K562 (cell line): ENCODE data around the gene MYO3A. TPM values are rescaled to one million over a fixed set of nuclear protein-coding genes. Genes with fewer than 3 reads are reported as not detected.

Source experiments
- C11orf30 ChIP-seq: fragments of 450-650 bp; IDR thresholded peaks from 2 replicates; pipeline ENCODE4 v1.6.1; 2016; ENCODE audit warnings: low read depth, mild to moderate bottlenecking
- CBX2 ChIP-seq: fragments of 200-600 bp; sonication (generic); IDR thresholded peaks from one replicate; pipeline ENCODE4 v1.6.1; 2012; ENCODE audit warnings: mild to moderate bottlenecking, low read length, inconsistent platforms; ENCODE audit not compliant: insufficient read depth, poor library complexity, severe bottlenecking
- CTBP1 ChIP-seq: fragments of 450-650 bp; IDR thresholded peaks from 2 replicates; pipeline ENCODE4 v1.6.1; 2016; ENCODE audit warnings: borderline replicate concordance
- FOXP4 ChIP-seq: sonication (generic); formaldehyde crosslinking; IDR thresholded peaks from 2 replicates; pipeline ENCODE4 v1.8.0; 2022; ENCODE audit warnings: mild to moderate bottlenecking, missing genetic modification reagents, borderline replicate concordance
- RREB1 ChIP-seq: fragments of 250-450 bp; sonication (Bioruptor Pico); IDR thresholded peaks from 2 replicates; pipeline ENCODE4 v1.4.0; 2020
- SMAD2 ChIP-seq: fragments of 150-350 bp; IDR thresholded peaks from 2 replicates; pipeline ENCODE4 v1.6.1; 2014; ENCODE audit warnings: low read depth, mild to moderate bottlenecking, low read length
- ZBTB26 ChIP-seq: fragments of 450-650 bp; formaldehyde crosslinking; IDR thresholded peaks from 2 replicates; pipeline ENCODE4 v1.4.0; 2022; ENCODE audit warnings: missing genetic modification characterization
- ZBTB8A ChIP-seq: fragments of 450-650 bp; IDR thresholded peaks from 2 replicates; pipeline ENCODE4 v1.6.1; 2018; ENCODE audit warnings: mild to moderate bottlenecking, moderate library complexity; ENCODE audit not compliant: partially characterized antibody
- ZNF175 ChIP-seq: fragments of 200-800 bp; sonication (Bioruptor generic); IDR thresholded peaks from 2 replicates; pipeline ENCODE4 v1.6.1; 2016; ENCODE audit warnings: low read depth, mild to moderate bottlenecking, missing genetic modification characterization, missing compliant biosample characterization
- polyA plus RNA-seq, 8 experiments: library from polyadenylated mRNA; depleted of rRNA in 4 of 8; stranded (reverse) in 5 of 8; unstranded in 3 of 8; fragments of >200 nt; fragmentation: Nextera tagmentation in 2 of 8; fragmentation: Illumina TruSeq in 1 of 8; extraction: Ambion mirVana in 2 of 8; extraction: Trizol in 1 of 8; gene quantifications; 2 replicates each; pipeline versions ENCODE4 v1.2.1 to v1.2.3, GENCODE V29; 2011 to 2014; ENCODE audit warnings: inconsistent platforms in 1 of 8, missing spikeins in 1 of 8
- total RNA-seq, 7 experiments: library from RNA; depleted of rRNA in 6 of 7; stranded (reverse); fragments of >200 nt in 6 of 7; fragmentation: Illumina TruSeq in 2 of 7; extraction: Trizol in 2 of 7; gene quantifications; 2 replicates each; pipeline versions ENCODE4 v1.2.1 to v1.2.3, GENCODE V29; 2011 to 2021; ENCODE audit warnings: low replicate concordance in 1 of 7

MYO3A gene
- total and polyA plus RNA-seq, 9 of the 15 experiments (the other 6 are each of a cell fraction or from before 2014, with no cell fraction given) = not detected

GRCh38 chr10:26024303-26024702 lies 90.3 kb downstream of the MYO3A start (continued):
- TF ChIP-seq FOXP4 (CRISPR knock-in tag) (no peak), CBX2 (no peak), ZBTB26 (CRISPR knock-in tag) (no peak), ZNF175 (CRISPR knock-in tag) (no peak), CTBP1 (no peak), RREB1 (CRISPR knock-in tag) (no peak), ZBTB8A (no peak), C11orf30 (no peak), SMAD2 (no peak)
